Calu3 (cell line): ENCODE measurements around the gene WDR35. TPM values are rescaled to one million over a fixed set of nuclear protein-coding genes. Genes with fewer than 3 reads are reported as not detected.

Source experiments
- BruUV-seq: library from RNA; stranded (reverse); fragments of 400-500 nt; replicated peaks from 2 replicates; lab custom pipeline; 2021; lab: Mats Ljungman, UMichigan
- CTCF ChIA-PET: fragments of 300-600 bp; sonication (Branson Sonifier 250); formaldehyde crosslinking; loops from one replicate; lab custom pipeline; 2022; ENCODE audit warnings: antibody characterized with exemption; lab: Charles Lee
- DNase-seq: peaks from one replicate; pipeline ENCODE4 v3.0.0; 2022
- H3K27ac Mint-ChIP-seq: one replicate; pipeline ENCODE4 v1.8.0; 2022; ENCODE audit warnings: mixed read lengths; ENCODE audit not compliant: unreplicated experiment
- H3K27me3 Mint-ChIP-seq: one replicate; pipeline ENCODE4 v1.8.0; 2022; ENCODE audit warnings: mixed read lengths; ENCODE audit not compliant: unreplicated experiment
- H3K36me3 Mint-ChIP-seq: one replicate; pipeline ENCODE4 v1.8.0; 2022; ENCODE audit warnings: mild to moderate bottlenecking, moderate library complexity, mixed read lengths; ENCODE audit not compliant: insufficient read depth, unreplicated experiment
- H3K4me1 Mint-ChIP-seq: one replicate; pipeline ENCODE4 v1.8.0; 2022; ENCODE audit warnings: mild to moderate bottlenecking, low read depth, mixed read lengths; ENCODE audit not compliant: unreplicated experiment
- H3K4me3 Mint-ChIP-seq: one replicate; pipeline ENCODE4 v1.8.0; 2022; ENCODE audit warnings: mild to moderate bottlenecking, low read depth, moderate library complexity, mixed read lengths; ENCODE audit not compliant: unreplicated experiment
- H3K9me3 Mint-ChIP-seq: one replicate; pipeline ENCODE4 v1.8.0; 2022; ENCODE audit warnings: low read depth, mixed read lengths; ENCODE audit not compliant: unreplicated experiment
- intact Hi-C: fragments of 100-400 bp; cut with micrococcal nuclease; formaldehyde crosslinking; loops from one replicate; pipeline ENCODE4 v1.10.0; 2022; ENCODE audit not compliant: unreplicated experiment
- total RNA-seq: library from RNA; stranded (reverse); gene quantifications from 2 replicates; pipeline ENCODE4 v1.2.3, GENCODE V29; 2022
- TF ChIP-seq, protein P1 (sequence below): fragments of 200-600 bp; IDR thresholded peaks from one replicate; pipeline ENCODE4 v1.8.0; 2022; ENCODE audit warnings: antibody characterized with exemption; ENCODE audit not compliant: unreplicated experiment

WDR35 gene
- total RNA-seq, 1 experiment from 2014 or later, result 9.8 TPM

DNA sequence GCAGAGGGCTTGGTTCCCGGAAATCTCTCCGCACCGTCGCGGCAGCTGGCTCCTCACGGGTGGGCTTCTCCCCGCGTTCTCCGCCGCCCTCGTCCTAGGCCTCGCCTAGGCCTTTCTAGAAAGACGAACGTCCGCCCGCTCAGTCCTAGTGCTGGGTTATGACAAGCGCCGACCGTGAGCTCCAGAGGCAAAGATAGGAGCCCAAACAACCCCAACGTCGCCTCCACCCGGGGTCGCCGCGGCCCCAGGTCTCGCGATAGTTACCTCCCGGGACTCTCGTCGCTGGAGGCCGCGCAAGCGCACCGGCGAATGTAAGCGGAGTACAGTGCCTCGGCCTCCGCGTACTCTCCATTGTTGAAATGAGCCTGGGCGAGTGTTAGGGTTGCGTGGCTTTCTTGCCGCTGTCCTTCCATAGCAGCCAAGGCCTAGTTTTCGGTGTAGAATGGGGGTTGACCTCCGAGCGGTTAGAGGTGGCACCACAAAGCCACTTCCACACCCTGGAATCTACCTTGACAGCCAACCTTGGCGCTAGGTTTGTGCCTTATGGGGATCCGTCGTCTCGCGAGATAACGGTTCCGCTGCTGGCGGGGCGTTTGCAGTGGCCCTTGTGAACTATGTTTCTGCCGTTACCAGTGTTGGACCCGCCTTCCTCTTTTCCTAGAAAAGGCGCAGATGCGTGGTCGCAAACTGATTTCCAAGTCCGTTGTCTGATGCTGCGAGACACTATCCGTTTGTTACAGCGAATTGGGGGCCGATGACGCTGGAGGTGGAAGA is 88.3 kb downstream of the WDR35 start, which contains the start of gene TTC32:
Gene TTC32, minus strand, starts transcription at position 542 of the 774 bp plus-strand sequence. Its CDS starts 129 bp downstream, at position 413.
- intact Hi-C loops, result loop anchor here (1.0 kb wide), 1 partner anchor 32 kb away; no protein-coding TSS in a partner anchor
- Mint-ChIP-seq H3K4me3 (peak within 1 kb of the TSS; percentile 89), H3K4me1 (no peaks in the 10 kb centered on the region), H3K27me3 (no peaks in the 10 kb centered on the region), H3K27ac (peak within 1 kb of the TSS; percentile 95), H3K9me3 (no peaks in the 10 kb centered on the region), H3K36me3 (peaks cover 28% of the 10 kb centered on the region)
- peak; percentile 92 for DNase-seq
- TF ChIP-seq, protein P1, sequence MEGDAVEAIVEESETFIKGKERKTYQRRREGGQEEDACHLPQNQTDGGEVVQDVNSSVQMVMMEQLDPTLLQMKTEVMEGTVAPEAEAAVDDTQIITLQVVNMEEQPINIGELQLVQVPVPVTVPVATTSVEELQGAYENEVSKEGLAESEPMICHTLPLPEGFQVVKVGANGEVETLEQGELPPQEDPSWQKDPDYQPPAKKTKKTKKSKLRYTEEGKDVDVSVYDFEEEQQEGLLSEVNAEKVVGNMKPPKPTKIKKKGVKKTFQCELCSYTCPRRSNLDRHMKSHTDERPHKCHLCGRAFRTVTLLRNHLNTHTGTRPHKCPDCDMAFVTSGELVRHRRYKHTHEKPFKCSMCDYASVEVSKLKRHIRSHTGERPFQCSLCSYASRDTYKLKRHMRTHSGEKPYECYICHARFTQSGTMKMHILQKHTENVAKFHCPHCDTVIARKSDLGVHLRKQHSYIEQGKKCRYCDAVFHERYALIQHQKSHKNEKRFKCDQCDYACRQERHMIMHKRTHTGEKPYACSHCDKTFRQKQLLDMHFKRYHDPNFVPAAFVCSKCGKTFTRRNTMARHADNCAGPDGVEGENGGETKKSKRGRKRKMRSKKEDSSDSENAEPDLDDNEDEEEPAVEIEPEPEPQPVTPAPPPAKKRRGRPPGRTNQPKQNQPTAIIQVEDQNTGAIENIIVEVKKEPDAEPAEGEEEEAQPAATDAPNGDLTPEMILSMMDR, result no peak
- CTCF ChIA-PET, result interaction anchor here (0.5 kb wide), 1 partner anchor 208 kb away, joined by 3 read pairs; no protein-coding TSS in a partner anchor
- no TSS peak for BruUV-seq

DNA sequence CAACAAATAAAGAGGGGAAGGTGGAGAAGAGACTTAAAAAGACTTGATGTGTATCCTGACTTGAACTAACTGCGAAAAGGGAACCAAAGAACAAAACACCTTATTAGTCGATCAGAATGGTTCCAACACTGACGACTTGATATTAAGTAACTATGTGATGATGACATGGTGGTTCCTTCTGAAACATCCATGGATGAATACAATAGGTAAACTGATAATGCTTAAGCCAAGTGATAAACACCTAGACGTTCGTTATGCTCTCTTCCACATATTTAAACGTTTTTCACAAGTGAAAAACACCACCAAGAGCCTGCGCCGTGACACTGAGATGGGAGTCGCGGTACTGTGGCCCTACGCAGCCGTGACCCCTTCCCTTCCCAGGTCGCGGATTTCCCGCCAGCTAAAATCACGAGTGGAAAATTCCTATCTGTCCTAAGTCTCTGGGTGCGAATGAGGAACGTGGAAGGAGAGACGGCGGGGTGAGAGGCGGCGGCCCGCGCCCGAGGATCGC is 88.9 kb downstream of the WDR35 start:
- H3K36me3 Mint-ChIP-seq, result peaks cover 28% of the 10 kb centered on the region
- peak overlapping the region; percentile 95 for H3K27ac Mint-ChIP-seq
- H3K4me1 Mint-ChIP-seq, result no peaks in the 10 kb centered on the region
- no peaks in the 10 kb centered on the region for H3K9me3 Mint-ChIP-seq
- peak overlapping the region; percentile 89 for H3K4me3 Mint-ChIP-seq
- no peak for DNase-seq
- BruUV-seq, result no TSS peak
- TF ChIP-seq, protein P1, result no peak
- CTCF ChIA-PET, result interaction anchor here (0.5 kb wide), 1 partner anchor 208 kb away, joined by 3 read pairs; no protein-coding TSS in a partner anchor
- intact Hi-C loops, result loop anchor here (1.0 kb wide), 1 partner anchor 32 kb away; no protein-coding TSS in a partner anchor
- H3K27me3 Mint-ChIP-seq, result no peaks in the 10 kb centered on the region

DNA sequence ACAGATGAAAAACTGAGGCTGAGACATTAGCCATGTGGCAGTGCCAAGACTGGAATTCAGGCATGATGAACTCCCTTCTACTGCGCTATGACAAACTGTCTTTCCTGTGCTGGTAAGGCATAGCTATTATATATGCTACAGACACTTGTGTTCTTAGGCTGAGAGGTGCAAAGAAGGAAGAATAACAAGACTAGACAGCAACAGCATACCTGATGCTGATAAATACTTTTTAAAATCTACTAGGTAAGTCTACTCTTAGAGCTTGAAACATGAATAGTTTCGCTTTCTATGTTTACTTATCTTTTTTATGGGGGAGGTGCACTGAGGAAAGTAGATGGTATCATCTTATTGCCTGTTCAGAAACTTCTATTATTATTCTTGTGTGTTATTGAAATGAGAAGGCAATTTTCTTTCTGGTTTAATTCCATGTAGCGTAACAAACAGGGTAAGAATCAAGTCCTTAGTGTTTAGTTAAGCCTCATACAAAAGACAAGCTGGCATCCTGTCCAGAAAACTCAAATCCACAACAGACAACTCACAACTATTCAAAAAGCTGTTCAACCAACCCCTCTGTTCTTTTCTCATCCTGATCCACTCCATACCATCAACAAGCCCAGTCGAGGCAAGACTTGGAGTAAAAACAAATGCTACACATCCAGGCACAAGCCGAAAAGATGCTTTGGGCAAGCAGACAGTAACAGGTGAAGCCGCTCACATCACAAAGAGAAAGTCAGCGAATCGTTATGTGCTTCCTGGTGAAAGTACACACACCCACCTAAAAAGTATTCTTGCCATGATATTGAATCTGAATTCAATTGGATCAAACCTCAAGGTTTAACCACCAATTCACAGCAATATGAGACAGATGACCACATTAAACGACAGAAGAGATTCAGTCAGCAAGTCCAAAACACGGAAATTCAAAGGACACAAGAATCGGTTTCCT is 89.6 kb downstream of the WDR35 start:
- H3K27me3 Mint-ChIP-seq, result no peaks in the 10 kb centered on the region
- TF ChIP-seq, protein P1, result no peak
- DNase-seq, result no peak
- BruUV-seq, result TSS peak; percentile 42
- H3K36me3 Mint-ChIP-seq, result peaks cover 28% of the 10 kb centered on the region
- CTCF ChIA-PET, result interaction anchor here (1.1 kb wide), 1 partner anchor 33 kb away, joined by 4 read pairs; no protein-coding TSS in a partner anchor
- no peaks in the 10 kb centered on the region for H3K4me1 Mint-ChIP-seq
- H3K9me3 Mint-ChIP-seq, result no peaks in the 10 kb centered on the region
- H3K27ac Mint-ChIP-seq, result peak overlapping the region; percentile 95
- intact Hi-C loops, result no loop called here
- peak overlapping the region; percentile 89 for H3K4me3 Mint-ChIP-seq
